ENCODE data around the gene GRID2.

GRID2 gene

DNA sequence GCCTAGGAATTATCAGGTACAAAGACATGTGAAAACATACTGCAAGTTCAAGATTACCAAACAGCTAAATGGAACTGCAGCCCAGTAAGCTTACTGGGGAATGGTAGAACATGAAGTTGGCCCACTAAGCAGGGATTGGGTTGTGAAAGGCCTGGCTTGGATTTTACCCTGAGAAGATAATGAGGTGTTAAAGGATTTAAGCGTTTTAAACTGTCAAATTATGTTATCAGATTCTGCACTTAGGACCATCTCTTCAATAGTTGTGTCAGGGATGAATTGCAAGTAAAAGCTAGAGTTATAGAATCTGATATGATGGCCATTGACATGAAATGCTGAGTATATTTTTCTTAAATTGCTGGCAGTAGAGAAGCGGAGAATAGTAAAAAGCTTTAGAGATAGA lies 225.7 kb downstream of the GRID2 start:
- TF ChIP-seq ZFP3 (CRISPR knock-in tag; IDR thresholded peaks at IDR 0.05) (no peak), SNAI2 (CRISPR knock-in tag; IDR thresholded peaks at IDR 0.05) (no peak), ESRRG (CRISPR knock-in tag; IDR thresholded peaks at IDR 0.05) (no peak), CSRNP3 (CRISPR knock-in tag; IDR thresholded peaks at IDR 0.05) (no peak), TOX (CRISPR knock-in tag; IDR thresholded peaks at IDR 0.05; ENCODE audit: borderline replicate concordance) (no peak), ZNF565 (CRISPR knock-in tag; conservative IDR thresholded peaks at IDR 0.05; ENCODE audit: low read depth) (no peak), OSR1 (CRISPR knock-in tag; IDR thresholded peaks at IDR 0.05) (no peak), ZNF70 (CRISPR knock-in tag; IDR thresholded peaks at IDR 0.05) (no peak), BACH2 (CRISPR knock-in tag; IDR thresholded peaks at IDR 0.05; ENCODE audit: borderline replicate concordance) (no peak), ZNF8 (CRISPR knock-in tag; IDR thresholded peaks at IDR 0.05) (no peak), ZFP30 (CRISPR knock-in tag; IDR thresholded peaks at IDR 0.05) (no peak), RARB (CRISPR knock-in tag; IDR thresholded peaks at IDR 0.05) (no peak), ISL1 (CRISPR knock-in tag; IDR thresholded peaks at IDR 0.05) (no peak)
- TF ChIP-seq, protein P1, sequence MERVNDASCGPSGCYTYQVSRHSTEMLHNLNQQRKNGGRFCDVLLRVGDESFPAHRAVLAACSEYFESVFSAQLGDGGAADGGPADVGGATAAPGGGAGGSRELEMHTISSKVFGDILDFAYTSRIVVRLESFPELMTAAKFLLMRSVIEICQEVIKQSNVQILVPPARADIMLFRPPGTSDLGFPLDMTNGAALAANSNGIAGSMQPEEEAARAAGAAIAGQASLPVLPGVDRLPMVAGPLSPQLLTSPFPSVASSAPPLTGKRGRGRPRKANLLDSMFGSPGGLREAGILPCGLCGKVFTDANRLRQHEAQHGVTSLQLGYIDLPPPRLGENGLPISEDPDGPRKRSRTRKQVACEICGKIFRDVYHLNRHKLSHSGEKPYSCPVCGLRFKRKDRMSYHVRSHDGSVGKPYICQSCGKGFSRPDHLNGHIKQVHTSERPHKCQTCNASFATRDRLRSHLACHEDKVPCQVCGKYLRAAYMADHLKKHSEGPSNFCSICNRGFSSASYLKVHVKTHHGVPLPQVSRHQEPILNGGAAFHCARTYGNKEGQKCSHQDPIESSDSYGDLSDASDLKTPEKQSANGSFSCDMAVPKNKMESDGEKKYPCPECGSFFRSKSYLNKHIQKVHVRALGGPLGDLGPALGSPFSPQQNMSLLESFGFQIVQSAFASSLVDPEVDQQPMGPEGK (CRISPR knock-in tag; IDR thresholded peaks at IDR 0.05; ENCODE audit: borderline replicate concordance) = no peak
- ATAC-seq = no peak

DNA sequence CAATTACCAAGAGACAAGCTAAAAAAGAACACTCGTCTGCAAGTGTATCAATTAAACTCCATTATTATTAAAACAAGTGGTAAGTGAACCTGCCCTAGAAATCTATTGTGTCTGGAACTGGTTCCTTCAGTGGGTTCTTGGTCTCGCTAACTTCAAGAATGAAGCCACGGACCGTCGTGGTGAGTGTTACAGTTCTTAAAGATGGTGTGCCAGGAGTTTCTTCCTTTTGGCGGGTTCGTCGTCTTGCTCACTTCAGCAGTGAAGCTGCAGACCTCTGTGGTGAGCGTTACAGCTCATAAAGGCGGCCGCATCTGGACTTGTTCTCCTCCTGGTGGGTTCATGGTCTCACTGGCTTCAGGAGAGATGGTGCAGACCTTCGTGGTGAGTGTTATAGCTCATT lies 231.8 kb downstream of the GRID2 start:
- TF ChIP-seq OSR1 (CRISPR knock-in tag; IDR thresholded peaks at IDR 0.05) (no peak), PPARA (CRISPR knock-in tag; IDR thresholded peaks at IDR 0.05; ENCODE audit: borderline replicate concordance) (no peak), TSHZ2 (CRISPR knock-in tag; IDR thresholded peaks at IDR 0.05) (no peak), CSRNP3 (CRISPR knock-in tag; IDR thresholded peaks at IDR 0.05) (no peak), RARB (CRISPR knock-in tag; IDR thresholded peaks at IDR 0.05) (no peak), ISL1 (CRISPR knock-in tag; IDR thresholded peaks at IDR 0.05) (no peak), ZNF565 (CRISPR knock-in tag; conservative IDR thresholded peaks at IDR 0.05; ENCODE audit: low read depth) (no peak), SNAI2 (CRISPR knock-in tag; IDR thresholded peaks at IDR 0.05) (no peak), ZNF8 (CRISPR knock-in tag; IDR thresholded peaks at IDR 0.05) (no peak), ZFP3 (CRISPR knock-in tag; IDR thresholded peaks at IDR 0.05) (no peak)
- TF ChIP-seq, protein P1 (CRISPR knock-in tag; IDR thresholded peaks at IDR 0.05; ENCODE audit: borderline replicate concordance) = no peak
- ATAC-seq = no peak

DNA sequence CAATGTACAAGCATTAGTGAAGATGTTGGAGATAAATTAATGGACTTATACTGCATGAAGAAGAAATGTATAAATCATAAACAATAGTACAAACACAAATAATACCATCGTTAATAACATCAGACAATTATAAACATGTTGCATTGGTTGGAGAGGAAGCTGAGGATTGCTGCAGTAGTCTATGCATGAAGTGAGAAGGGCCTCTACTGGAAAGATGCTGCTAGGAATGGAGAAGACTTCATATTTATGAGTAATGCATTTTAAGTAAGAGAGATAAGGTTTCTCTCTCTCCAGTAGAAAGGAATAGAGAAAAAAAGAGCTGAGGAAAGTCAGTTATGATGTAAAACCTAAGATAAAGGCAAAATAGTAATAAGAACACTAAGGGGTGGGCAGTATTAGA lies 247.8 kb downstream of the GRID2 start:
- TF ChIP-seq ZFP30 (CRISPR knock-in tag; IDR thresholded peaks at IDR 0.05) (no peak), CSRNP3 (CRISPR knock-in tag; IDR thresholded peaks at IDR 0.05) (no peak), ISL1 (CRISPR knock-in tag; IDR thresholded peaks at IDR 0.05) (no peak), ZNF70 (CRISPR knock-in tag; IDR thresholded peaks at IDR 0.05) (no peak), TSHZ2 (CRISPR knock-in tag; IDR thresholded peaks at IDR 0.05) (no peak), OSR1 (CRISPR knock-in tag; IDR thresholded peaks at IDR 0.05) (no peak), ESRRG (CRISPR knock-in tag; IDR thresholded peaks at IDR 0.05) (no peak), CSDC2 (CRISPR knock-in tag; IDR thresholded peaks at IDR 0.05) (no peak), BACH2 (CRISPR knock-in tag; IDR thresholded peaks at IDR 0.05; ENCODE audit: borderline replicate concordance) (no peak), GLIS3 (CRISPR knock-in tag; IDR thresholded peaks at IDR 0.05) (no peak)
- TF ChIP-seq, protein P1 (CRISPR knock-in tag; IDR thresholded peaks at IDR 0.05; ENCODE audit: borderline replicate concordance) = no peak
- ATAC-seq = no peak

Measured in SK-N-SH treated with all-trans-retinoic acid at 6 μM for 48 hours (cell line).